Endodermal cell (in vitro differentiated cells): ENCODE data around the gene ATXN1L. TPM values are rescaled to one million over a fixed set of nuclear protein-coding genes. Genes with fewer than 3 reads are reported as not detected.

Experiments
- DNase-seq: peaks from one replicate; pipeline ENCODE4 v3.0.0-alpha.2; 2017
- H3K27ac ChIP-seq: 2 replicates; pipeline ENCODE4 v1.5.1; 2013; ENCODE audit warnings: mild to moderate bottlenecking, low read depth, low read length, moderate library complexity
- H3K27me3 ChIP-seq: 2 replicates; pipeline ENCODE4 v1.6.1; 2013; ENCODE audit warnings: mild to moderate bottlenecking, low read length, moderate library complexity; ENCODE audit not compliant: insufficient read depth, control insufficient read depth, poor library complexity, severe bottlenecking
- H3K36me3 ChIP-seq: 2 replicates; pipeline ENCODE4 v1.7.0; 2013; ENCODE audit warnings: mild to moderate bottlenecking, low read length, moderate library complexity; ENCODE audit not compliant: control insufficient read depth, insufficient read depth
- H3K4me1 ChIP-seq: one replicate; pipeline ENCODE4 v1.7.0; 2013; ENCODE audit warnings: low read length; ENCODE audit not compliant: control insufficient read depth, insufficient read depth
- H3K4me3 ChIP-seq: 2 replicates; pipeline ENCODE4 v1.5.1; 2013; ENCODE audit warnings: mild to moderate bottlenecking, low read length, moderate library complexity
- H3K9ac ChIP-seq: 2 replicates; pipeline ENCODE4 v1.6.1; 2013; ENCODE audit warnings: mild to moderate bottlenecking, low read length, moderate library complexity; ENCODE audit not compliant: poor library complexity, severe bottlenecking; ENCODE audit errors: extremely low read depth
- H3K9me3 ChIP-seq: 2 replicates; pipeline ENCODE4 v1.6.1; 2013; ENCODE audit warnings: mild to moderate bottlenecking, low read length, moderate library complexity; ENCODE audit not compliant: control insufficient read depth
- H3K27ac Mint-ChIP-seq: 2 replicates; pipeline ENCODE4 v1.8.0; 2020; ENCODE audit warnings: mixed read lengths
- H3K27me3 Mint-ChIP-seq: 2 replicates; pipeline ENCODE4 v1.8.0; 2021; ENCODE audit warnings: mild to moderate bottlenecking, mixed read lengths; ENCODE audit not compliant: insufficient read depth
- H3K36me3 Mint-ChIP-seq: 2 replicates; pipeline ENCODE4 v1.8.0; 2020; ENCODE audit warnings: low read depth, mixed read lengths
- H3K4me1 Mint-ChIP-seq: 2 replicates; pipeline ENCODE4 v1.8.0; 2020; ENCODE audit warnings: mixed read lengths
- H3K4me3 Mint-ChIP-seq: 2 replicates; pipeline ENCODE4 v1.8.0; 2020; ENCODE audit warnings: mild to moderate bottlenecking, moderate library complexity, mixed read lengths
- H3K9me3 Mint-ChIP-seq: 2 replicates; pipeline ENCODE4 v1.8.0; 2020; ENCODE audit warnings: mild to moderate bottlenecking, mixed read lengths
- WGBS, 2 experiments: methylation state at CpG; one replicate each; pipeline versions ENCODE4 v1.1.5 to v1.1.7; 2013; ENCODE audit warnings: missing lambda C conversion rate in 2 of 2, mixed read lengths in 1 of 2; ENCODE audit not compliant: insufficient coverage in 1 of 2, insufficient read length in 1 of 2; 5-methylcytosine and 5-hydroxymethylcytosine counted together
- total RNA-seq, 2 donors: library from RNA; stranded (reverse); fragmentation: NEBNext Ultra II Directional in 1 of 2; extraction: Animal tissue kit (Norgen Biotek cat#: 25700) in 1 of 2; gene quantifications; 2 replicates in 1 of 2; 3 replicates in 1 of 2; pipeline ENCODE4 v1.2.1, GENCODE V29; 2021
- TF ChIP-seq, protein P1 (sequence below): fragments of 200-600 bp; sonication (generic); conservative IDR thresholded peaks from 2 replicates; pipeline ENCODE4 v1.5.0; 2021; ENCODE audit warnings: antibody characterized with exemption, mild to moderate bottlenecking

The ATXN1L gene
- total RNA-seq, 2 donors from 2014 or later, result 28.9 to 30.7 TPM

- Mint-ChIP-seq H3K9me3 (no peaks in the 10 kb centered on the region), H3K36me3 (peaks cover 23% of the 10 kb centered on the region), H3K27me3 (no peaks in the 10 kb centered on the region), H3K4me3 (peak overlapping the region; percentile 85), H3K27ac (peak overlapping the region; percentile 92), H3K4me1 (peaks cover 23% of the 10 kb centered on the region)
- TF ChIP-seq, protein P1, sequence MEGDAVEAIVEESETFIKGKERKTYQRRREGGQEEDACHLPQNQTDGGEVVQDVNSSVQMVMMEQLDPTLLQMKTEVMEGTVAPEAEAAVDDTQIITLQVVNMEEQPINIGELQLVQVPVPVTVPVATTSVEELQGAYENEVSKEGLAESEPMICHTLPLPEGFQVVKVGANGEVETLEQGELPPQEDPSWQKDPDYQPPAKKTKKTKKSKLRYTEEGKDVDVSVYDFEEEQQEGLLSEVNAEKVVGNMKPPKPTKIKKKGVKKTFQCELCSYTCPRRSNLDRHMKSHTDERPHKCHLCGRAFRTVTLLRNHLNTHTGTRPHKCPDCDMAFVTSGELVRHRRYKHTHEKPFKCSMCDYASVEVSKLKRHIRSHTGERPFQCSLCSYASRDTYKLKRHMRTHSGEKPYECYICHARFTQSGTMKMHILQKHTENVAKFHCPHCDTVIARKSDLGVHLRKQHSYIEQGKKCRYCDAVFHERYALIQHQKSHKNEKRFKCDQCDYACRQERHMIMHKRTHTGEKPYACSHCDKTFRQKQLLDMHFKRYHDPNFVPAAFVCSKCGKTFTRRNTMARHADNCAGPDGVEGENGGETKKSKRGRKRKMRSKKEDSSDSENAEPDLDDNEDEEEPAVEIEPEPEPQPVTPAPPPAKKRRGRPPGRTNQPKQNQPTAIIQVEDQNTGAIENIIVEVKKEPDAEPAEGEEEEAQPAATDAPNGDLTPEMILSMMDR, result peak; percentile 88
- H3K27me3 ChIP-seq, result no peaks in the 10 kb centered on the region
- H3K9me3 ChIP-seq, result no peaks in the 10 kb centered on the region
- H3K4me1 ChIP-seq, result no peaks in the 10 kb centered on the region
- WGBS, 2 experiments, result 0 to 1% methylated on average over 11 to 45 of the region's 46 CpGs
- peak; percentile 88 for DNase-seq
- H3K4me3 ChIP-seq, result peak overlapping the region; percentile 91
- H3K27ac ChIP-seq, result peak overlapping the region; percentile 95
- peaks cover 33% of the 10 kb centered on the region for H3K36me3 ChIP-seq
- H3K9ac ChIP-seq, result peak overlapping the region; percentile 82
Observed at GRCh38 chr16:71883168-71883848, 37.5 kb downstream of the ATXN1L start.

- Histone ChIP-seq H3K9me3 (no peaks in the 10 kb centered on the region), H3K27me3 (no peaks in the 10 kb centered on the region), H3K4me1 (no peaks in the 10 kb centered on the region), H3K36me3 (peaks cover 26% of the 10 kb centered on the region), H3K4me3 (peak within 1 kb of the TSS; percentile 91), H3K9ac (peak within 1 kb of the TSS; percentile 82), H3K27ac (peak within 1 kb of the TSS; percentile 95)
- Mint-ChIP-seq H3K27me3 (no peaks in the 10 kb centered on the region), H3K9me3 (no peaks in the 10 kb centered on the region), H3K36me3 (peaks cover 17% of the 10 kb centered on the region), H3K4me1 (peaks cover 23% of the 10 kb centered on the region), H3K4me3 (peak within 1 kb of the TSS; percentile 85), H3K27ac (peak within 1 kb of the TSS; percentile 95)
- 1% methylated on average over 19 to 74 of the region's 85 CpGs for WGBS, 2 experiments
- TF ChIP-seq, protein P1, result no peak
- peak; percentile 96 for DNase-seq
Observed at GRCh38 chr16:71883849-71884638, 38.3 kb downstream of the ATXN1L start, which contains the start of gene ZNF821. ZNF821 (minus strand) TSS chr16:71884182; CDS start chr16:71879946, 4,236 bp downstream.

DNA sequence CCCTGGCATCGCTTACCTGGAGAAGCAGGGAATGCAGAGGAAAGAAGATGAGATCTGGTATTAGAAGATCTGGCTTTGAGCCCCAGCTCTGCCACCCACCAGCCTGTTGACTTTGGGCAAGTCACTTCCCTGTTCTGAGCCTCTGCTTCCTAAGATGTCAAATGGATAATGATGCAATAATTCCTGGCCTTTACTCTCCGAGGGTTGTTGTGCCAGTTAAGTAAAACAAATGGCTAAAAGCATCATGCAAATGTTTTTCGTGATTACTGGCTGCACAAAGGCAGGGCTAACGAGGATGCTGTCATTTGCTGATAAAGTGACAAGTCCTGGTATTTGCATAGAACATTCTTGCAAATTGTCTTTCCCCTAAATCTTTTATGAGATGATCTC, 39.5 kb downstream of the ATXN1L start:
- 60 to 61% methylated on average over 3 to 4 of the region's 4 CpGs for WGBS, 2 experiments
- peak; percentile 60 for DNase-seq
- peak overlapping the region; percentile 85 for H3K4me3 Mint-ChIP-seq

More for the DNA sequence above, 39.5 kb downstream of the ATXN1L start:
- Histone ChIP-seq H3K4me3 (no peak overlapping the region), H3K27ac (no peak overlapping the region), H3K27me3 (no peaks in the 10 kb centered on the region), H3K36me3 (peaks cover 14% of the 10 kb centered on the region), H3K9me3 (no peaks in the 10 kb centered on the region), H3K9ac (no peak overlapping the region), H3K4me1 (no peaks in the 10 kb centered on the region)
- Mint-ChIP-seq H3K4me1 (peaks cover 23% of the 10 kb centered on the region), H3K36me3 (peaks cover 5% of the 10 kb centered on the region), H3K27me3 (no peaks in the 10 kb centered on the region), H3K27ac (no peak overlapping the region), H3K9me3 (no peaks in the 10 kb centered on the region)
- TF ChIP-seq, protein P1, result no peak
